HK-2 (cell line): ENCODE measurements around the gene TBRG4.

Source experiments
- DNase-seq: peaks from one replicate; pipeline ENCODE4 v3.0.0-alpha.2; 2018; ENCODE audit not compliant: unreplicated experiment

TBRG4 gene

DNA sequence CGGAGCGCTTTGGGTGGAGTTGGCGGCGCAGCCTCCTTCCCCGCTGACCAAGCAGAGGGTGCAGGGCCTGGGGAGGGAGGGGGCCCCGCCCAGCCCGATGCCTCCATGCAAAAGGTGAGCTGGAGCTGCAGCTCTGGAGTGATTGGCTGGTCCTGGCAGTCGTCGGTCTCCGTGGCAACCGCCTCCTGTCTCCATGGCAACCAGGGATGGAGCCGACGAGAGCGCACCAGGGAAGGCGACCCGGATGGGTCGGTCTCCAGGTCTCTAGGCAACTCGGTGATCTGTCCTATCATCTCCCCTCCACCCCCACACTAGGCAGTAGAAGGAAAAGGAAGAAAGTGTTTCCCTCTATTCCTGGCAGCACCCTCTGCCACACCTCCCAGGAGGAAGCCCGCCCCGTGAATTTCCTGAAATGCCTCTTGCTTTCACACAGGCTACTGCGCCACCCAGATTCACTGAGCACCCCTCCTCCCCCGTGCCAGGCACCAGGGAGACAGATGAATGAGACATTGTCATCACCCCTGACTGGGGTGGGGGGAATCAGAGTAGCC, 22.1 kb downstream of the TBRG4 start:
- no peak for DNase-seq

GRCh38 chr7:45088821-45089340, 22.6 kb downstream of the TBRG4 start, which contains the start of gene NACAD:
Gene NACAD, minus strand, starts transcription at chr7:45088969. Its CDS starts 75 bp downstream, at chr7:45088894.
- no peak for DNase-seq

GRCh38 chr7:45088146-45088701, 23.3 kb downstream of the TBRG4 start:
- no peak for DNase-seq

GRCh38 chr7:45087301-45088145, 24.0 kb downstream of the TBRG4 start:
- DNase-seq = no peak

GRCh38 chr7:45086331-45087065, 25.0 kb downstream of the TBRG4 start:
- no peak for DNase-seq

DNA sequence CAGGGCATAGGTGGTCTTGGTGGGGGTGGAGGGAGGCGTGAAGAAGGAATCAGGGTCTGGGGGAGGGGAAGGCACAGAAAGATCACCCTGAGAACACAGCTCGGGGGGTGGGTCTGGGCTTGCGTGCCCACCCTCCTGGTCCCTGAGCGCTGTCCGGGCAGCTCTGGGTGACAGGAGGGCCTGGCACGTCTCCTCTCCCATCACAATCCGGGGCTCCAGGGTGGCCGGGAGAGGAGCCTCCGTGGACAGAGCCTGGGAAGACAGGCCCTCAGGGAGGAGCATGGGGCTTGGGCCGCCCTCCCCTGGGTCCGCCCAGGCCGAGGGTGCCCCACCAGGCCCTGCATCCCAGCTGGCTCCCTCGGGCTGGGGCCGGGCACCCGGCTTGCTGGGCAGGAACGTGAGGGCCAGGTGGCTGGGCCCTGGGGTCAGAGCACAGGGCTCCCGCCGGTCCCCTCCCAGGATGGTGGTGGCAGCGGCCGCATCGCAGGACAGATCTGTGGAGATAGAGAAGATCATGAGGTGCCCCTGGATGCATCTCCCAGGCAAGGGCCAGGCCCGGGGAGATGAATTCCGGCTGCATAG, 25.8 kb downstream of the TBRG4 start:
- no peak for DNase-seq

GRCh38 chr7:45084901-45085618, 26.4 kb downstream of the TBRG4 start:
- DNase-seq = no peak

DNA sequence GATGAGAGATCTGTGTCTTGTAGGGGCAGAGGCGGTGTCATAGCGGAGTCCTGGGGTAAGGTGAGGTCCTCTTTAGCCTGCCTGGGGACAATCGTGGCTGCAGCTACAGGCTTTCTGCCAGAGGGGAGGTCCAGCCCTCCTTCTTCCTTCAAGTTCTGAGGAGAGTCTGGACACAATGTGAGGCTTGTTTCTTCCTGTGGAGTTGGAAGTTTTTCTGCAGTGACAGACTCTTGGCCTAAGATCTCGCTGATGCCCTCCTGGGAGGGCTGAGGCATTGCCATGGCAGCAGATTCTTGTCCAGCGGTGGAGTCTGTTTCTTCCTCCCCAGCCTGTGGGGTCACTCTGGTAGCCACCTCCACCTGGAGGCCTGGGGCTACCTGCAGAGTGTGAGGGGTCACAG, 27.2 kb downstream of the TBRG4 start:
- no peak for DNase-seq

GRCh38 chr7:45082831-45083331, 28.6 kb downstream of the TBRG4 start:
- no peak for DNase-seq

GRCh38 chr7:45082031-45082830, 29.3 kb downstream of the TBRG4 start:
- DNase-seq = no peak

- DNase-seq = no peak
These were observed 29.9 kb downstream of the TBRG4 start for GRCh38 chr7:45081670-45081974.

GRCh38 chr7:45080958-45081669, 30.4 kb downstream of the TBRG4 start:
- no peak for DNase-seq

- DNase-seq = no peak
These were observed 31.1 kb downstream of the TBRG4 start for GRCh38 chr7:45080265-45080957.

DNA sequence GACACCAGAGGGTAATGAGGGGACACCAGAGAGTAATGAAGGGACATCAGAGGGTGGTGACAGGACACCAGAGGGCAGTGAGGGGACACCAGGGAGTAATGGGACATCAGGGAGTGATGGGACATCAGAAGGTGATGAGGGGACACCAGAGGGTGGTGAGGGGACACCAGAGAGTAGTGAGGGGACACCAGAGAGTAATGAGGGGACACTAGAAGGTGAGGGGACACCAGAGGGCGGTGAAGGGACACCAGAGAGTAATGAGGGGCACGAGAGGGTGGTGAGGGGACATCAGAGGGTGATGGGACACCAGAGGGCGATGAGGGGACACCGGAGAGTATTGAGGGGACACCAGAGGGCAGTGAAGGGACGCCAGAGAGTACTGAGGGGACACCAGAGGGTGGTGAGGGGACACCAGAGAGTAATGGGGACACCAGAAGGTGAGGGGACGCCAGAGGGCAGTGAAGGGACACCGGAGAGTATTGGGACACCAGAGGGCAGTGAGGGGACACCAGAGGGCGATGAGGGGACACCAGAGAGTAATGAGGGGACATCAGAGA, 33.3 kb downstream of the TBRG4 start:
- no peak for DNase-seq

- no peak for DNase-seq
These were observed 33.9 kb downstream of the TBRG4 start for GRCh38 chr7:45077579-45077978.

DNA sequence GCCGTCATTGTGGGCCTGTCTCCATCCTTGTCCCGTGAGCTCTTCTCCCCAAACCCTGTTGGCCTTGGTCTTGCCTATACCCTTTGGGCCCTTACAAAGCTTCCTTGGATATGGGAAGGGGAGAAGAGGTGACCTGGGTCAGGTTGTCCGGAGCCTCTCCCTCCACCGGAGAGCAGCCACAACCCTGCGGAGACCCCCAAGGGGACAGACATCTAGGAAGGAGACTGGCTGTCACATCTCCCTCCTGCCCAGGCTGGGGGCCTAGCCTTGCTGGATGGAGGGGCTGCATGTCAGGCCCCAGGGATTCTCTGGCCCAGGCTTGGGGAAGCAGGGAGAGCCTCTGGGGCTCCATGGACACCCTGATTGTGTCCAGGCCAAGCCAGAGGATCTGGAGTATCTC, 34.6 kb downstream of the TBRG4 start:
- DNase-seq = no peak

GRCh38 chr7:45075871-45076796, 35.4 kb downstream of the TBRG4 start:
- no peak for DNase-seq

DNA sequence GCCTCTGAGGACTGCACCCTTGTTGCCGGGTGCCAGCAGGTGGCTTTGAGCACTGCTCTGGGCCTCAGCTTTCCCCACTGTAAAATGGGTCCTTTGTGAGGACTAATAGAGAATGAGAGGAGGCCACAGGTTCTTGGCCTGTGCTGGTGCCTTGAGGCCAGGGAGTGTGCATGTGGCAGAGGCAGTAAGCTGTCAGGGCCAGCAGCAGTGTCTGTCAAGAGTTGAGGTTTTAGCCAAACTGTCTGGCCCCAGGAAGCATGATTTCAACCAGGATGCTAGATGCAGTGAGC, 36.2 kb downstream of the TBRG4 start:
- no peak for DNase-seq
